ENCODE data around the gene PDCL2.
"Not testable (repeated sequence)": the region's sequence is repeated elsewhere in the genome, so short reads cannot be mapped to it uniquely, and the experiment has no call there.

Gene PDCL2

GRCh38 chr4:55588160-55588559 is 3.9 kb downstream of the PDCL2 start:
- DNase-seq (ENCODE audit: low spot score), result no peak

- DNase-seq (ENCODE audit: low spot score), result not testable (repeated sequence)
Observed at GRCh38 chr4:55582773-55583172, 9.3 kb downstream of the PDCL2 start.

- DNase-seq (ENCODE audit: low spot score), result no peak
Observed at GRCh38 chr4:55578341-55579010, 13.6 kb downstream of the PDCL2 start.

GRCh38 chr4:55575513-55575912 is 16.5 kb downstream of the PDCL2 start:
- DNase-seq (ENCODE audit: low spot score), result no peak

- peak; percentile 11 for DNase-seq (ENCODE audit: low spot score)
Observed at GRCh38 chr4:55574252-55574651, 17.8 kb downstream of the PDCL2 start.

- no peak for DNase-seq (ENCODE audit: low spot score)
Observed at GRCh38 chr4:55571806-55572205, 20.2 kb downstream of the PDCL2 start.

- DNase-seq (ENCODE audit: low spot score), result no peak
Observed at GRCh38 chr4:55568905-55569504, 23.0 kb downstream of the PDCL2 start.

GRCh38 chr4:55561889-55562288 is 30.2 kb downstream of the PDCL2 start:
- DNase-seq (ENCODE audit: low spot score), result no peak

GRCh38 chr4:55560096-55560495 is 31.9 kb downstream of the PDCL2 start:
- no peak for DNase-seq (ENCODE audit: low spot score)

- peak; percentile 73 for DNase-seq (ENCODE audit: low spot score)
Observed at GRCh38 chr4:55554453-55555030, 37.5 kb downstream of the PDCL2 start.

- no peak for DNase-seq (ENCODE audit: low spot score)
Observed at GRCh38 chr4:55553441-55554201, 38.4 kb downstream of the PDCL2 start.

GRCh38 chr4:55551964-55552363 is 40.1 kb downstream of the PDCL2 start:
- DNase-seq (ENCODE audit: low spot score), result not testable (repeated sequence)

GRCh38 chr4:55549888-55550287 is 42.2 kb downstream of the PDCL2 start:
- peak; percentile 50 for DNase-seq (ENCODE audit: low spot score)

GRCh38 chr4:55547918-55548317 is 44.1 kb downstream of the PDCL2 start:
- DNase-seq (ENCODE audit: low spot score), result no peak

- no peak for DNase-seq (ENCODE audit: low spot score)
Observed at GRCh38 chr4:55547466-55547770, 44.6 kb downstream of the PDCL2 start.

GRCh38 chr4:55546756-55547465 is 45.1 kb downstream of the PDCL2 start, which contains the start of gene CLOCK:
Gene CLOCK (minus strand): TSS chr4:55546909. CDS start chr4:55482785, 64,124 bp downstream.
- peak; percentile 88 for DNase-seq (ENCODE audit: low spot score)

GRCh38 chr4:55546506-55546755 is 45.6 kb downstream of the PDCL2 start:
- no peak for DNase-seq (ENCODE audit: low spot score)

- peak; percentile 82 for DNase-seq (ENCODE audit: low spot score)
Observed at GRCh38 chr4:55545641-55546505, 46.2 kb downstream of the PDCL2 start.

GRCh38 chr4:55545151-55545550 is 46.9 kb downstream of the PDCL2 start:
- DNase-seq (ENCODE audit: low spot score), result peak; percentile 74

GRCh38 chr4:55543858-55544257 is 48.2 kb downstream of the PDCL2 start:
- peak; percentile 64 for DNase-seq (ENCODE audit: low spot score)

- no peak for DNase-seq (ENCODE audit: low spot score)
Observed at GRCh38 chr4:55540271-55540670, 51.8 kb downstream of the PDCL2 start.

GRCh38 chr4:55539658-55540057 is 52.4 kb downstream of the PDCL2 start:
- no peak for DNase-seq (ENCODE audit: low spot score)

All from RKO (cell line).